ENCODE data around the gene SHISA3. TPM values are rescaled to one million over a fixed set of nuclear protein-coding genes. Genes with fewer than 3 reads are reported as not detected.
A peak's percentile ranks its signal among the peaks of the same experiment; 100 is the strongest.

SHISA3 gene
- total RNA-seq, 1 experiment from 2014 or later = 6.0 TPM

GRCh38 chr4:42416017-42416416 lies 18.7 kb downstream of the SHISA3 start:
- H3K4me3 Mint-ChIP-seq = no peak overlapping the region
- H3K36me3 Mint-ChIP-seq = peaks cover 4% of the 10 kb centered on the region; the same call in 1 of the 2 replicates
- no peak for TF ChIP-seq ZNF396 (CRISPR knock-in tag; IDR thresholded peaks at IDR 0.05; ENCODE audit: borderline replicate concordance)
- no peak for TF ChIP-seq GABPB1 (CRISPR knock-in tag; IDR thresholded peaks at IDR 0.05)
- TF ChIP-seq, protein P1, sequence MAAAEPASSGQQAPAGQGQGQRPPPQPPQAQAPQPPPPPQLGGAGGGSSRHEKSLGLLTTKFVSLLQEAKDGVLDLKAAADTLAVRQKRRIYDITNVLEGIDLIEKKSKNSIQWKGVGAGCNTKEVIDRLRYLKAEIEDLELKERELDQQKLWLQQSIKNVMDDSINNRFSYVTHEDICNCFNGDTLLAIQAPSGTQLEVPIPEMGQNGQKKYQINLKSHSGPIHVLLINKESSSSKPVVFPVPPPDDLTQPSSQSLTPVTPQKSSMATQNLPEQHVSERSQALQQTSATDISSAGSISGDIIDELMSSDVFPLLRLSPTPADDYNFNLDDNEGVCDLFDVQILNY (CRISPR knock-in tag; IDR thresholded peaks at IDR 0.05) = no peak
- TF ChIP-seq CBFB (CRISPR knock-in tag; IDR thresholded peaks at IDR 0.05; ENCODE audit: low read depth) = no peak
- no peak for TF ChIP-seq SMAD4 (CRISPR knock-in tag; IDR thresholded peaks at IDR 0.05)
- TF ChIP-seq, protein P2, sequence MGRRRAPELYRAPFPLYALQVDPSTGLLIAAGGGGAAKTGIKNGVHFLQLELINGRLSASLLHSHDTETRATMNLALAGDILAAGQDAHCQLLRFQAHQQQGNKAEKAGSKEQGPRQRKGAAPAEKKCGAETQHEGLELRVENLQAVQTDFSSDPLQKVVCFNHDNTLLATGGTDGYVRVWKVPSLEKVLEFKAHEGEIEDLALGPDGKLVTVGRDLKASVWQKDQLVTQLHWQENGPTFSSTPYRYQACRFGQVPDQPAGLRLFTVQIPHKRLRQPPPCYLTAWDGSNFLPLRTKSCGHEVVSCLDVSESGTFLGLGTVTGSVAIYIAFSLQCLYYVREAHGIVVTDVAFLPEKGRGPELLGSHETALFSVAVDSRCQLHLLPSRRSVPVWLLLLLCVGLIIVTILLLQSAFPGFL (CRISPR knock-in tag; IDR thresholded peaks at IDR 0.05; ENCODE audit: borderline replicate concordance) = no peak
- TF ChIP-seq ATF1 (CRISPR knock-in tag; IDR thresholded peaks at IDR 0.05) = no peak
- no peak for TF ChIP-seq TP53 (CRISPR knock-in tag; IDR thresholded peaks at IDR 0.05)
- H3K4me1 Mint-ChIP-seq = peaks cover 41% of the 10 kb centered on the region
- H3K27ac Mint-ChIP-seq = no peak overlapping the region
- no peak for ATAC-seq
- ChIA-PET CTCF (interaction anchor here (1.0 kb wide), 1 partner anchor 12 kb away, joined by 3 read pairs; no protein-coding TSS in a partner anchor), POLR2A (no interaction called here)
- no peak for DNase-seq (ENCODE audit: low spot score)
- H3K27me3 Mint-ChIP-seq (ENCODE audit: low read depth) = peaks cover 16% of the 10 kb centered on the region
- no peaks in the 10 kb centered on the region for H3K9me3 Mint-ChIP-seq

GRCh38 chr4:42417550-42417949 lies 20.3 kb downstream of the SHISA3 start:
- H3K4me1 Mint-ChIP-seq = peaks cover 37% of the 10 kb centered on the region
- POLR2A ChIA-PET = interaction anchor here (0.6 kb wide), 1 partner anchor 103 kb away, joined by 3 read pairs; no protein-coding TSS in a partner anchor

DNA sequence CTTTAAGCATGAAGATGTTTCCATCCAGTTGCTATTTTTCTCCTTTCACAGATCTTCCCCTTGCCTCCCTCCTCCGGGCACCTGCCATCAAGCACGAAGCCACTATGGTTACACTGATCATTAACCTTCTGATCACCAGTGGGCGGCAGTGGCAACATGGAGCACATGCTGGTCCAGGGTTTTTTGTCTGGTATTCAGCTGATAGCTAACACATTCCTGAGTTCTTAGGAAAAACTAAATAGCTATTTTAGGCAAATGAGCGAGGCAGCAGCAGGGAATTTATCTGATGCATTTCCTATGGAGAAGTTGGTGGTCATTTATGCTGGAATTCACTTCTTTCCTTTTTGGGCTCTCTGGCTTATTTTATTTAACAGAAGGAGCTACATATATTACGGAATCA lies 22.9 kb downstream of the SHISA3 start:
- no peak for TF ChIP-seq OVOL2 (CRISPR knock-in tag; IDR thresholded peaks at IDR 0.05; ENCODE audit: borderline replicate concordance)
- no peak for TF ChIP-seq NFATC4 (CRISPR knock-in tag; IDR thresholded peaks at IDR 0.05)
- TF ChIP-seq, protein P3, sequence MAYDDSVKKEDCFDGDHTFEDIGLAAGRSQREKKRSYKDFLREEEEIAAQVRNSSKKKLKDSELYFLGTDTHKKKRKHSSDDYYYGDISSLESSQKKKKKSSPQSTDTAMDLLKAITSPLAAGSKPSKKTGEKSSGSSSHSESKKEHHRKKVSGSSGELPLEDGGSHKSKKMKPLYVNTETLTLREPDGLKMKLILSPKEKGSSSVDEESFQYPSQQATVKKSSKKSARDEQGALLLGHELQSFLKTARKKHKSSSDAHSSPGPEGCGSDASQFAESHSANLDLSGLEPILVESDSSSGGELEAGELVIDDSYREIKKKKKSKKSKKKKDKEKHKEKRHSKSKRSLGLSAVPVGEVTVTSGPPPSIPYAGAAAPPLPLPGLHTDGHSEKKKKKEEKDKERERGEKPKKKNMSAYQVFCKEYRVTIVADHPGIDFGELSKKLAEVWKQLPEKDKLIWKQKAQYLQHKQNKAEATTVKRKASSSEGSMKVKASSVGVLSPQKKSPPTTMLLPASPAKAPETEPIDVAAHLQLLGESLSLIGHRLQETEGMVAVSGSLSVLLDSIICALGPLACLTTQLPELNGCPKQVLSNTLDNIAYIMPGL (CRISPR knock-in tag; IDR thresholded peaks at IDR 0.05) = no peak
- TF ChIP-seq ZNF232 (CRISPR knock-in tag; IDR thresholded peaks at IDR 0.05) = no peak
- no peak for TF ChIP-seq TCF7 (CRISPR knock-in tag; IDR thresholded peaks at IDR 0.05; ENCODE audit: low read depth)
- TF ChIP-seq GABPB1 (CRISPR knock-in tag; IDR thresholded peaks at IDR 0.05) = no peak
- TF ChIP-seq ZNF423 (CRISPR knock-in tag; IDR thresholded peaks at IDR 0.05) = no peak
- Mint-ChIP-seq H3K4me3 (no peak overlapping the region), H3K27me3 (ENCODE audit: low read depth) (peaks cover 11% of the 10 kb centered on the region), H3K27ac (no peak overlapping the region), H3K4me1 (peaks cover 45% of the 10 kb centered on the region), H3K9me3 (no peaks in the 10 kb centered on the region), H3K36me3 (peaks cover 7% of the 10 kb centered on the region)
- ATAC-seq = peak; percentile 51
- CTCF ChIA-PET = interaction anchor here (0.9 to 1.4 kb wide), 2 partner anchors 16 to 100 kb away, joined by 3 to 4 read pairs; no protein-coding TSS in a partner anchor
- POLR2A ChIA-PET = no interaction called here
- DNase-seq (ENCODE audit: low spot score) = no peak

More at GRCh38 chr4:42417550-42417949, 20.3 kb downstream of the SHISA3 start:
- ATAC-seq (no peak), DNase-seq (ENCODE audit: low spot score) (no peak)
- Mint-ChIP-seq H3K27me3 (ENCODE audit: low read depth) (peaks cover 16% of the 10 kb centered on the region), H3K36me3 (peaks cover 7% of the 10 kb centered on the region), H3K9me3 (no peaks in the 10 kb centered on the region), H3K27ac (no peak overlapping the region), H3K4me3 (no peak overlapping the region)
- CTCF ChIA-PET = no interaction called here
- TF ChIP-seq SMAD4 (CRISPR knock-in tag; IDR thresholded peaks at IDR 0.05) (no peak), MYBL2 (CRISPR knock-in tag; IDR thresholded peaks at IDR 0.05) (no peak), ZBTB21 (CRISPR knock-in tag; IDR thresholded peaks at IDR 0.05; ENCODE audit: borderline replicate concordance) (no peak), ELF4 (CRISPR knock-in tag; IDR thresholded peaks at IDR 0.05; ENCODE audit: low read depth) (no peak), MLX (CRISPR knock-in tag; IDR thresholded peaks at IDR 0.05) (no peak)

Data from WTC11 (cell line).